ENCODE results near the gene PRKG1. TPM values are rescaled to one million over a fixed set of nuclear protein-coding genes. Genes with fewer than 3 reads are reported as not detected.

The PRKG1 gene
- total RNA-seq, 4 donors from 2014 or later = 17.1 to 36.4 (median 25.8) TPM

GRCh38 chr10:51242393-51242792, 168.1 kb downstream of the PRKG1 start:
- ATAC-seq (ENCODE audit: low FRiP score) = no peak
- no peak for DNase-seq (ENCODE audit: low spot score)
- no peak for TF ChIP-seq CTCF (IDR thresholded peaks at IDR 0.05)

GRCh38 chr10:51244309-51244708, 170.0 kb downstream of the PRKG1 start:
- ATAC-seq (ENCODE audit: low FRiP score) (no peak), DNase-seq (ENCODE audit: low spot score) (no peak)
- TF ChIP-seq CTCF (IDR thresholded peaks at IDR 0.05) = no peak

- DNase-seq (ENCODE audit: low spot score) (no peak), ATAC-seq (ENCODE audit: low FRiP score) (peak; percentile 78)
- TF ChIP-seq CTCF (IDR thresholded peaks at IDR 0.05) = no peak
Observed at GRCh38 chr10:51244748-51245490, 170.6 kb downstream of the PRKG1 start.

- DNase-seq (ENCODE audit: low spot score) (no peak), ATAC-seq (ENCODE audit: low FRiP score) (no peak)
- TF ChIP-seq CTCF (IDR thresholded peaks at IDR 0.05) = no peak
Observed at GRCh38 chr10:51246156-51246555, 171.9 kb downstream of the PRKG1 start.

GRCh38 chr10:51250278-51250920, 176.1 kb downstream of the PRKG1 start:
- no peak for ATAC-seq (ENCODE audit: low FRiP score)
- no peak for TF ChIP-seq CTCF (IDR thresholded peaks at IDR 0.05)
- no peak for DNase-seq (ENCODE audit: low spot score)

GRCh38 chr10:51251110-51251509, 176.8 kb downstream of the PRKG1 start:
- ATAC-seq (ENCODE audit: low FRiP score) = no peak
- no peak for DNase-seq (ENCODE audit: low spot score)
- TF ChIP-seq CTCF (IDR thresholded peaks at IDR 0.05) = no peak

- no peak for TF ChIP-seq CTCF (IDR thresholded peaks at IDR 0.05)
- DNase-seq (ENCODE audit: low spot score) (no peak), ATAC-seq (ENCODE audit: low FRiP score) (no peak)
Observed at GRCh38 chr10:51255381-51255780, 181.1 kb downstream of the PRKG1 start.

Data from omental fat pad (tissue), 4 donors.